HepG2 (cell line): ENCODE measurements around the gene ZG16. TPM values are rescaled to one million over a fixed set of nuclear protein-coding genes. Genes with fewer than 3 reads are reported as not detected.

ENCODE experiments used
- CENPT ChIP-seq: sonication (generic); formaldehyde crosslinking; IDR thresholded peaks from 2 replicates; pipeline ENCODE4 v1.8.0; 2022; ENCODE audit warnings: low read depth, mild to moderate bottlenecking, moderate library complexity, missing genetic modification reagents
- EP300 ChIP-seq, 3 experiments: sonication (generic) in 1 of 3; formaldehyde crosslinking in 1 of 3; IDR thresholded peaks; 2 replicates each; pipeline versions ENCODE4 v1.5.1 to v1.6.1; 2011 to 2020; ENCODE audit warnings: low read depth in 2 of 3, low read length in 2 of 3, borderline replicate concordance in 1 of 3, improper control_type of control experiment in 1 of 3, mild to moderate bottlenecking in 1 of 3, missing genetic modification reagents in 1 of 3, moderate library complexity in 1 of 3
- KLF13 ChIP-seq: sonication (generic); formaldehyde crosslinking; IDR thresholded peaks from 2 replicates; pipeline ENCODE4 v1.4.0; 2020; ENCODE audit warnings: mild to moderate bottlenecking, missing genetic modification reagents
- MBD4 ChIP-seq: IDR thresholded peaks from 2 replicates; pipeline ENCODE4 v1.6.1; 2012; ENCODE audit warnings: low read length, inconsistent platforms, borderline replicate concordance
- SMAD1 ChIP-seq: sonication (generic); formaldehyde crosslinking; IDR thresholded peaks from 2 replicates; pipeline ENCODE4 v1.4.0; 2020; ENCODE audit warnings: missing genetic modification reagents, low read depth, mild to moderate bottlenecking, borderline replicate concordance
- TSC22D2 ChIP-seq: sonication (generic); formaldehyde crosslinking; IDR thresholded peaks from 2 replicates; pipeline ENCODE4 v1.5.1; 2020; ENCODE audit warnings: missing genetic modification reagents, mild to moderate bottlenecking, borderline replicate concordance
- ZBTB38 ChIP-seq: sonication (generic); formaldehyde crosslinking; IDR thresholded peaks from 2 replicates; pipeline ENCODE4 v1.5.1; 2020; ENCODE audit warnings: mild to moderate bottlenecking, missing genetic modification reagents
- ZNF10 ChIP-seq: sonication (generic); formaldehyde crosslinking; IDR thresholded peaks from 2 replicates; pipeline ENCODE4 v1.4.0; 2020; ENCODE audit warnings: mild to moderate bottlenecking, low read depth, missing genetic modification reagents, borderline replicate concordance
- ZNF264 ChIP-seq: sonication (generic); formaldehyde crosslinking; IDR thresholded peaks from 2 replicates; pipeline ENCODE4 v1.4.0; 2020; ENCODE audit warnings: missing genetic modification reagents
- ZNF274 ChIP-seq: sonication (generic); formaldehyde crosslinking; IDR thresholded peaks from 2 replicates; pipeline ENCODE4 v1.5.1; 2020; ENCODE audit warnings: mild to moderate bottlenecking, missing genetic modification reagents
- ZNF496 ChIP-seq: sonication (generic); formaldehyde crosslinking; IDR thresholded peaks from 2 replicates; pipeline ENCODE4 v1.8.1; 2023; ENCODE audit warnings: mild to moderate bottlenecking, moderate library complexity, missing genetic modification reagents; ENCODE audit not compliant: insufficient replicate concordance
- ZNF746 ChIP-seq: sonication (generic); formaldehyde crosslinking; IDR thresholded peaks from 2 replicates; pipeline ENCODE4 v1.8.0; 2022; ENCODE audit warnings: mild to moderate bottlenecking, missing genetic modification reagents
- ZNF781 ChIP-seq: sonication (generic); formaldehyde crosslinking; IDR thresholded peaks from 2 replicates; pipeline ENCODE4 v1.5.1; 2020; ENCODE audit warnings: borderline replicate concordance, mild to moderate bottlenecking, missing genetic modification reagents; ENCODE audit errors: not compliant biosample characterization
- ZNF850 ChIP-seq: sonication (generic); formaldehyde crosslinking; conservative IDR thresholded peaks from 2 replicates; pipeline ENCODE4 v1.9.0; 2021; ENCODE audit warnings: mild to moderate bottlenecking, missing genetic modification reagents
- ZSCAN30 ChIP-seq: sonication (generic); formaldehyde crosslinking; IDR thresholded peaks from 2 replicates; pipeline ENCODE4 v1.5.0; 2020; ENCODE audit warnings: mild to moderate bottlenecking, missing genetic modification reagents
- polyA plus RNA-seq, 8 experiments: library from polyadenylated mRNA; depleted of rRNA in 3 of 8; stranded (reverse) in 7 of 8; unstranded in 1 of 8; fragments of >200 nt; fragmentation: Illumina TruSeq in 4 of 8; extraction: Trizol in 4 of 8; gene quantifications; 2 replicates each; pipeline versions ENCODE4 v1.2.1 to v1.2.3, GENCODE V29; 2011 to 2016; ENCODE audit warnings: low read depth in 4 of 8, missing spikeins in 1 of 8, mixed read lengths in 1 of 8; ENCODE audit not compliant: insufficient read depth in 1 of 8
- total RNA-seq, 5 experiments: library from RNA; depleted of rRNA; stranded (reverse); fragments of >200 nt; fragmentation: Illumina TruSeq; extraction: Trizol; gene quantifications; 2 replicates each; pipeline ENCODE4 v1.2.3, GENCODE V29; 2016; ENCODE audit warnings: low read depth in 1 of 5
- TF ChIP-seq, protein P1 (sequence below): sonication (generic); formaldehyde crosslinking; IDR thresholded peaks from 2 replicates; pipeline ENCODE4 v1.8.1; 2023; ENCODE audit warnings: mild to moderate bottlenecking, missing genetic modification reagents
- TF ChIP-seq, protein P2 (sequence below): sonication (generic); formaldehyde crosslinking; IDR thresholded peaks from 2 replicates; pipeline ENCODE4 v1.4.0; 2020; ENCODE audit warnings: mild to moderate bottlenecking, missing genetic modification reagents
- TF ChIP-seq, protein P3 (sequence below): IDR thresholded peaks from 2 replicates; pipeline ENCODE4 v1.6.1; 2018; ENCODE audit warnings: missing genetic modification reagents
- TF ChIP-seq, protein P4 (sequence below), 2 experiments: IDR thresholded peaks; 2 replicates each; pipeline ENCODE4 v1.6.1; 2011 to 2012; ENCODE audit warnings: low read length in 2 of 2, borderline replicate concordance in 1 of 2, low read depth in 1 of 2, mild to moderate bottlenecking in 1 of 2, moderate library complexity in 1 of 2
- TF ChIP-seq, protein P5 (sequence below): sonication (generic); formaldehyde crosslinking; conservative IDR thresholded peaks from 2 replicates; pipeline ENCODE4 v1.4.0; 2020; ENCODE audit warnings: missing genetic modification reagents

Gene ZG16
- total and polyA plus RNA-seq, 2 of the 13 experiments (the other 11 are each of a cell fraction or from before 2014, with no cell fraction given): 0.04 to 0.07 TPM

DNA sequence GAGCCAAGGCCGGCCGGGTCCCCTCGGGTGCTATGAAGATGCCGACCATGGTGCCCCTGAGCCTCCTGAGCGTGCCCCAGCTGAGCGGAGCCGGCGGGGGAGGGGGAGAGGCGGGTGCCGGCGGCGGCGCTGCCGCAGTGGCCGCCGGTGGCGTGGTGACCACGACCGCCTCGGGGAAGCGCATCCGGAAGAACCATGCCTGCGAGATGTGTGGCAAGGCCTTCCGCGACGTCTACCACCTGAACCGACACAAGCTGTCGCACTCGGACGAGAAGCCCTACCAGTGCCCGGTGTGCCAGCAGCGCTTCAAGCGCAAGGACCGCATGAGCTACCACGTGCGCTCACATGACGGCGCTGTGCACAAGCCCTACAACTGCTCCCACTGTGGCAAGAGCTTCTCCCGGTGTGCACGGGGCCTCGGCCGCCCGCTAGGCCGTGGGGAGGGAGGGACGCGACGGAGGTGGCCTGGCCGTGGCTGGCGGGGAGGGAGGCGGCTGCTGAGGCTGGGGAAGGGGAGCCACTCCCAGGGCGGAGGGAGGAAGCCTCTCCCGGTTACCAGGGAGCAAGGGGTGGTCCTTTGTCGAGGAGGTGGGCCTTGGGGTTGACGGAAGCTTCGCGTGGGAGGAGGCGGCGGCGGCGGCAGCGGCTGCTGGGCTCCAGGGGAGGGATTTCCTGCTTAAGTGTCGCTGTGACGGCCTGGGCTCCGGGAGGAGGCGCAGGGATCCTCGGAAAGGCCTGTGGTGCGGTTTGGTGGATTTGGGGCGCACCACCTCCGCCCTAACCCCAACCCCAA lies 29.6 kb downstream of the ZG16 start (continued):
- TF ChIP-seq, protein P1, sequence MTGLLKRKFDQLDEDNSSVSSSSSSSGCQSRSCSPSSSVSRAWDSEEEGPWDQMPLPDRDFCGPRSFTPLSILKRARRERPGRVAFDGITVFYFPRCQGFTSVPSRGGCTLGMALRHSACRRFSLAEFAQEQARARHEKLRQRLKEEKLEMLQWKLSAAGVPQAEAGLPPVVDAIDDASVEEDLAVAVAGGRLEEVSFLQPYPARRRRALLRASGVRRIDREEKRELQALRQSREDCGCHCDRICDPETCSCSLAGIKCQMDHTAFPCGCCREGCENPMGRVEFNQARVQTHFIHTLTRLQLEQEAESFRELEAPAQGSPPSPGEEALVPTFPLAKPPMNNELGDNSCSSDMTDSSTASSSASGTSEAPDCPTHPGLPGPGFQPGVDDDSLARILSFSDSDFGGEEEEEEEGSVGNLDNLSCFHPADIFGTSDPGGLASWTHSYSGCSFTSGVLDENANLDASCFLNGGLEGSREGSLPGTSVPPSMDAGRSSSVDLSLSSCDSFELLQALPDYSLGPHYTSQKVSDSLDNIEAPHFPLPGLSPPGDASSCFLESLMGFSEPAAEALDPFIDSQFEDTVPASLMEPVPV (CRISPR knock-in tag): peak; percentile 98
- TF ChIP-seq, protein P2, sequence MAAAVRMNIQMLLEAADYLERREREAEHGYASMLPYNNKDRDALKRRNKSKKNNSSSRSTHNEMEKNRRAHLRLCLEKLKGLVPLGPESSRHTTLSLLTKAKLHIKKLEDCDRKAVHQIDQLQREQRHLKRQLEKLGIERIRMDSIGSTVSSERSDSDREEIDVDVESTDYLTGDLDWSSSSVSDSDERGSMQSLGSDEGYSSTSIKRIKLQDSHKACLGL: peak; percentile 99
- TF ChIP-seq, protein P3, sequence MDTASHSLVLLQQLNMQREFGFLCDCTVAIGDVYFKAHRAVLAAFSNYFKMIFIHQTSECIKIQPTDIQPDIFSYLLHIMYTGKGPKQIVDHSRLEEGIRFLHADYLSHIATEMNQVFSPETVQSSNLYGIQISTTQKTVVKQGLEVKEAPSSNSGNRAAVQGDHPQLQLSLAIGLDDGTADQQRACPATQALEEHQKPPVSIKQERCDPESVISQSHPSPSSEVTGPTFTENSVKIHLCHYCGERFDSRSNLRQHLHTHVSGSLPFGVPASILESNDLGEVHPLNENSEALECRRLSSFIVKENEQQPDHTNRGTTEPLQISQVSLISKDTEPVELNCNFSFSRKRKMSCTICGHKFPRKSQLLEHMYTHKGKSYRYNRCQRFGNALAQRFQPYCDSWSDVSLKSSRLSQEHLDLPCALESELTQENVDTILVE: peak; percentile 96
- TF ChIP-seq MBD4 (no peak), ZNF10 (CRISPR knock-in tag) (no peak), CENPT (CRISPR knock-in tag) (peak; percentile 99), ZBTB38 (CRISPR knock-in tag) (peak; percentile 97), EP300 (IDR thresholded peaks at IDR 0.05; ENCODE audit: low read depth in 2 of 2, low read length in 2 of 2) (no peak), EP300 (CRISPR knock-in tag; IDR thresholded peaks at IDR 0.05; ENCODE audit: borderline replicate concordance) (0 out of 2 replicates have a peak, but pooled peaks have one; percentile 13), ZNF781 (CRISPR knock-in tag) (peak; percentile 99), ZSCAN30 (CRISPR knock-in tag) (peak; percentile 76), ZNF746 (peak; percentile 98), ZNF274 (peak; percentile 99), ZNF496 (peak; percentile 72), ZNF850 (CRISPR knock-in tag) (no peak; the same call in 1 of the 2 replicates), TSC22D2 (peak; percentile 87; the same call in 1 of the 2 replicates), KLF13 (CRISPR knock-in tag) (peak; percentile 88), ZNF264 (CRISPR knock-in tag) (peak; percentile 88), SMAD1 (CRISPR knock-in tag) (peak; percentile 69; the same call in 1 of the 2 replicates)
- TF ChIP-seq, protein P4, sequence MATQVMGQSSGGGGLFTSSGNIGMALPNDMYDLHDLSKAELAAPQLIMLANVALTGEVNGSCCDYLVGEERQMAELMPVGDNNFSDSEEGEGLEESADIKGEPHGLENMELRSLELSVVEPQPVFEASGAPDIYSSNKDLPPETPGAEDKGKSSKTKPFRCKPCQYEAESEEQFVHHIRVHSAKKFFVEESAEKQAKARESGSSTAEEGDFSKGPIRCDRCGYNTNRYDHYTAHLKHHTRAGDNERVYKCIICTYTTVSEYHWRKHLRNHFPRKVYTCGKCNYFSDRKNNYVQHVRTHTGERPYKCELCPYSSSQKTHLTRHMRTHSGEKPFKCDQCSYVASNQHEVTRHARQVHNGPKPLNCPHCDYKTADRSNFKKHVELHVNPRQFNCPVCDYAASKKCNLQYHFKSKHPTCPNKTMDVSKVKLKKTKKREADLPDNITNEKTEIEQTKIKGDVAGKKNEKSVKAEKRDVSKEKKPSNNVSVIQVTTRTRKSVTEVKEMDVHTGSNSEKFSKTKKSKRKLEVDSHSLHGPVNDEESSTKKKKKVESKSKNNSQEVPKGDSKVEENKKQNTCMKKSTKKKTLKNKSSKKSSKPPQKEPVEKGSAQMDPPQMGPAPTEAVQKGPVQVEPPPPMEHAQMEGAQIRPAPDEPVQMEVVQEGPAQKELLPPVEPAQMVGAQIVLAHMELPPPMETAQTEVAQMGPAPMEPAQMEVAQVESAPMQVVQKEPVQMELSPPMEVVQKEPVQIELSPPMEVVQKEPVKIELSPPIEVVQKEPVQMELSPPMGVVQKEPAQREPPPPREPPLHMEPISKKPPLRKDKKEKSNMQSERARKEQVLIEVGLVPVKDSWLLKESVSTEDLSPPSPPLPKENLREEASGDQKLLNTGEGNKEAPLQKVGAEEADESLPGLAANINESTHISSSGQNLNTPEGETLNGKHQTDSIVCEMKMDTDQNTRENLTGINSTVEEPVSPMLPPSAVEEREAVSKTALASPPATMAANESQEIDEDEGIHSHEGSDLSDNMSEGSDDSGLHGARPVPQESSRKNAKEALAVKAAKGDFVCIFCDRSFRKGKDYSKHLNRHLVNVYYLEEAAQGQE (IDR thresholded peaks at IDR 0.05; ENCODE audit: borderline replicate concordance in 1 of 2, low read depth in 1 of 2, low read length in 2 of 2): no peak
- TF ChIP-seq, protein P5, sequence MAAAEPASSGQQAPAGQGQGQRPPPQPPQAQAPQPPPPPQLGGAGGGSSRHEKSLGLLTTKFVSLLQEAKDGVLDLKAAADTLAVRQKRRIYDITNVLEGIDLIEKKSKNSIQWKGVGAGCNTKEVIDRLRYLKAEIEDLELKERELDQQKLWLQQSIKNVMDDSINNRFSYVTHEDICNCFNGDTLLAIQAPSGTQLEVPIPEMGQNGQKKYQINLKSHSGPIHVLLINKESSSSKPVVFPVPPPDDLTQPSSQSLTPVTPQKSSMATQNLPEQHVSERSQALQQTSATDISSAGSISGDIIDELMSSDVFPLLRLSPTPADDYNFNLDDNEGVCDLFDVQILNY (CRISPR knock-in tag): peak; percentile 61; the same call in 1 of the 2 replicates
